Measurements from ENCODE around the gene GZF1.

DNA sequence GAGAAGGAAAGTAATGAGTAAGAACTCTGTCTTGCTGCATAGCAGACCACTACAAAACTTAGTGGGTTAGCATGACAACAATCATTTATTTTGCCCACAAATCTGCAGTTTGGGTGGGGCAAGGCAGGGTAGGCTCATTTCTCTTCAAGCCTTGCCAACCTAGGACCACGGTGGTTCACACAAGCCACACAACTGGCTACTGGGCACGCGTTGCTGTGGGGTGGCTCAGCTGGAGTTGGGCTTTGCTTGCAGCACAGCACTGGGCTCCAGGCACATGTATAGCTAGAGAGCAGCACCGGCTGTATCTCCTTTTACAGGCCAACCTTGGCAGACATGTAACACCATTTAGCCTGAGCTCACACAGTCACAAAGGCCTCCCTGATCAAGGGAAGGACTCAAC is 16.0 kb upstream of the GZF1 start:
- TF ChIP-seq EP300 (IDR thresholded peaks at IDR 0.05; ENCODE audit: borderline replicate concordance in 1 of 2, low read depth in 1 of 2, low read length in 1 of 2) (no peak), POLR2AphosphoS5 (IDR thresholded peaks at IDR 0.05; ENCODE audit: low read depth, low read length) (no peak), FOSL2 (IDR thresholded peaks at IDR 0.05; ENCODE audit: borderline replicate concordance, low read depth) (no peak), FOXM1 (IDR thresholded peaks at IDR 0.05; ENCODE audit: low read depth) (no peak)
- TF ChIP-seq, protein P1, sequence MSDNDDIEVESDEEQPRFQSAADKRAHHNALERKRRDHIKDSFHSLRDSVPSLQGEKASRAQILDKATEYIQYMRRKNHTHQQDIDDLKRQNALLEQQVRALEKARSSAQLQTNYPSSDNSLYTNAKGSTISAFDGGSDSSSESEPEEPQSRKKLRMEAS (IDR thresholded peaks at IDR 0.05; ENCODE audit: low read depth), result no peak
- TF ChIP-seq, protein P2, sequence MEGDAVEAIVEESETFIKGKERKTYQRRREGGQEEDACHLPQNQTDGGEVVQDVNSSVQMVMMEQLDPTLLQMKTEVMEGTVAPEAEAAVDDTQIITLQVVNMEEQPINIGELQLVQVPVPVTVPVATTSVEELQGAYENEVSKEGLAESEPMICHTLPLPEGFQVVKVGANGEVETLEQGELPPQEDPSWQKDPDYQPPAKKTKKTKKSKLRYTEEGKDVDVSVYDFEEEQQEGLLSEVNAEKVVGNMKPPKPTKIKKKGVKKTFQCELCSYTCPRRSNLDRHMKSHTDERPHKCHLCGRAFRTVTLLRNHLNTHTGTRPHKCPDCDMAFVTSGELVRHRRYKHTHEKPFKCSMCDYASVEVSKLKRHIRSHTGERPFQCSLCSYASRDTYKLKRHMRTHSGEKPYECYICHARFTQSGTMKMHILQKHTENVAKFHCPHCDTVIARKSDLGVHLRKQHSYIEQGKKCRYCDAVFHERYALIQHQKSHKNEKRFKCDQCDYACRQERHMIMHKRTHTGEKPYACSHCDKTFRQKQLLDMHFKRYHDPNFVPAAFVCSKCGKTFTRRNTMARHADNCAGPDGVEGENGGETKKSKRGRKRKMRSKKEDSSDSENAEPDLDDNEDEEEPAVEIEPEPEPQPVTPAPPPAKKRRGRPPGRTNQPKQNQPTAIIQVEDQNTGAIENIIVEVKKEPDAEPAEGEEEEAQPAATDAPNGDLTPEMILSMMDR (IDR thresholded peaks at IDR 0.05), result no peak
- TF ChIP-seq, protein P3, sequence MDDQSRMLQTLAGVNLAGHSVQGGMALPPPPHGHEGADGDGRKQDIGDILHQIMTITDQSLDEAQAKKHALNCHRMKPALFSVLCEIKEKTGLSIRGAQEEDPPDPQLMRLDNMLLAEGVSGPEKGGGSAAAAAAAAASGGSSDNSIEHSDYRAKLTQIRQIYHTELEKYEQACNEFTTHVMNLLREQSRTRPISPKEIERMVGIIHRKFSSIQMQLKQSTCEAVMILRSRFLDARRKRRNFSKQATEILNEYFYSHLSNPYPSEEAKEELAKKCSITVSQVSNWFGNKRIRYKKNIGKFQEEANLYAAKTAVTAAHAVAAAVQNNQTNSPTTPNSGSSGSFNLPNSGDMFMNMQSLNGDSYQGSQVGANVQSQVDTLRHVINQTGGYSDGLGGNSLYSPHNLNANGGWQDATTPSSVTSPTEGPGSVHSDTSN (IDR thresholded peaks at IDR 0.05), result no peak

Measured in SK-N-SH (cell line).